AG04450 (cell line): ENCODE data around the gene CGREF1. TPM values are rescaled to one million over a fixed set of nuclear protein-coding genes. Genes with fewer than 3 reads are reported as not detected.
A peak's percentile ranks its signal among the peaks of the same experiment; 100 is the strongest.

Experiments used
- CTCF ChIA-PET: fragments of 300-600, 350-600 bp; formaldehyde crosslinking; extraction: SDS; loops from one replicate; lab custom pipeline; 2022; ENCODE audit warnings: antibody characterized with exemption, inconsistent platforms; lab: Charles Lee
- POLR2A ChIA-PET: fragments of 350-600 bp; formaldehyde crosslinking; extraction: SDS; loops from one replicate; lab custom pipeline; 2021; ENCODE audit warnings: antibody characterized with exemption, inconsistent platforms; lab: Yijun Ruan, JAX
- DNase-seq: peaks from one replicate; pipeline ENCODE4 v3.0.0-alpha.2; 2011; ENCODE audit warnings: low read depth, low spot score
- H3K27ac ChIP-seq: one replicate; pipeline ENCODE4 v1.5.1; 2012; ENCODE audit warnings: low read depth, low read length, control low read depth
- H3K27me3 ChIP-seq: one replicate; pipeline ENCODE4 v1.6.0; 2012; ENCODE audit warnings: low read length; ENCODE audit not compliant: control insufficient read depth, insufficient read depth
- H3K4me3 ChIP-seq: 2 replicates; pipeline ENCODE4 v1.5.1; 2011; ENCODE audit warnings: mild to moderate bottlenecking, low read depth, low read length, control low read depth
- H3K9me3 ChIP-seq: 2 replicates; pipeline ENCODE4 v1.5.1; 2012; ENCODE audit warnings: low read length; ENCODE audit not compliant: control insufficient read depth, insufficient read depth
- polyA plus RNA-seq: library from polyadenylated mRNA; depleted of rRNA; stranded (reverse); fragments of >200 nt; gene quantifications from 2 replicates; pipeline ENCODE4 v1.2.3, GENCODE V29; 2011
- TF ChIP-seq, protein P1 (sequence below): IDR thresholded peaks from 2 replicates; pipeline ENCODE4 v1.5.1; 2011; ENCODE audit warnings: low read depth, low read length, control low read depth, inconsistent platforms

The CGREF1 gene
- polyA plus RNA-seq, 1 experiment = 0.71 TPM

DNA sequence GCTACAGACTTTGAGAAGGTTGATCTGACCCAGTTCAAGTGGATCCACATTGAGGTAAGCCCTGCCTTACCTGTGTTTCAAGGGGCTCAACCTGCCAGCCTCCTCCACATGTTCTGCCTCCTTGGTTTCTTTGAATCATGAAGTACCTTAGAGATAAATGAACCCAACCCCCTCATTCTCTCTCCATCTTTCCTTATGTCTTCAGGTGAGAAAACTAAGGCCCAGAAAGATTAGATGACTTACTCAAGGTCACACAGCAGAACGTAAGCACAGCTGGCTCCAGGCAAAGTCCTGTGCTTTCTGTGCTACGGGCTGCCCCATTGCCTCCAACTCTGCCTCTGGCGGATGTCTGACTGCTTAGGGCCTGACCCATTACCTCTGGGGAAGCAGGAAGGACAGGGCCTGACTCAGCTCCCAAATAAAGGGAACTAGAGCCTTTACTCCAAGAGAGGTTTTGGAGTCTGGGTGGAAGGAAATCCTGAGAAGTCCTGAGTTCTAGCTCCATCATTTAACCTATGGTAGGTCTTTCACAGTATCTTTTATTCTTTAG is 22.1 kb downstream of the CGREF1 start:
- Histone ChIP-seq H3K27ac (no peak overlapping the region), H3K9me3 (no peaks in the 10 kb centered on the region; the same call in 1 of the 2 replicates), H3K4me3 (no peak overlapping the region), H3K27me3 (no peaks in the 10 kb centered on the region)
- TF ChIP-seq, protein P1, sequence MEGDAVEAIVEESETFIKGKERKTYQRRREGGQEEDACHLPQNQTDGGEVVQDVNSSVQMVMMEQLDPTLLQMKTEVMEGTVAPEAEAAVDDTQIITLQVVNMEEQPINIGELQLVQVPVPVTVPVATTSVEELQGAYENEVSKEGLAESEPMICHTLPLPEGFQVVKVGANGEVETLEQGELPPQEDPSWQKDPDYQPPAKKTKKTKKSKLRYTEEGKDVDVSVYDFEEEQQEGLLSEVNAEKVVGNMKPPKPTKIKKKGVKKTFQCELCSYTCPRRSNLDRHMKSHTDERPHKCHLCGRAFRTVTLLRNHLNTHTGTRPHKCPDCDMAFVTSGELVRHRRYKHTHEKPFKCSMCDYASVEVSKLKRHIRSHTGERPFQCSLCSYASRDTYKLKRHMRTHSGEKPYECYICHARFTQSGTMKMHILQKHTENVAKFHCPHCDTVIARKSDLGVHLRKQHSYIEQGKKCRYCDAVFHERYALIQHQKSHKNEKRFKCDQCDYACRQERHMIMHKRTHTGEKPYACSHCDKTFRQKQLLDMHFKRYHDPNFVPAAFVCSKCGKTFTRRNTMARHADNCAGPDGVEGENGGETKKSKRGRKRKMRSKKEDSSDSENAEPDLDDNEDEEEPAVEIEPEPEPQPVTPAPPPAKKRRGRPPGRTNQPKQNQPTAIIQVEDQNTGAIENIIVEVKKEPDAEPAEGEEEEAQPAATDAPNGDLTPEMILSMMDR = no peak
- ChIA-PET POLR2A (no interaction called here), CTCF (interaction anchor here (0.9 to 9.6 kb wide), 6 partner anchors 10 to 250 kb away, joined by 3 to 136 read pairs (median 28); partner anchors contain the start of gene KHK)
- DNase-seq = no peak

DNA sequence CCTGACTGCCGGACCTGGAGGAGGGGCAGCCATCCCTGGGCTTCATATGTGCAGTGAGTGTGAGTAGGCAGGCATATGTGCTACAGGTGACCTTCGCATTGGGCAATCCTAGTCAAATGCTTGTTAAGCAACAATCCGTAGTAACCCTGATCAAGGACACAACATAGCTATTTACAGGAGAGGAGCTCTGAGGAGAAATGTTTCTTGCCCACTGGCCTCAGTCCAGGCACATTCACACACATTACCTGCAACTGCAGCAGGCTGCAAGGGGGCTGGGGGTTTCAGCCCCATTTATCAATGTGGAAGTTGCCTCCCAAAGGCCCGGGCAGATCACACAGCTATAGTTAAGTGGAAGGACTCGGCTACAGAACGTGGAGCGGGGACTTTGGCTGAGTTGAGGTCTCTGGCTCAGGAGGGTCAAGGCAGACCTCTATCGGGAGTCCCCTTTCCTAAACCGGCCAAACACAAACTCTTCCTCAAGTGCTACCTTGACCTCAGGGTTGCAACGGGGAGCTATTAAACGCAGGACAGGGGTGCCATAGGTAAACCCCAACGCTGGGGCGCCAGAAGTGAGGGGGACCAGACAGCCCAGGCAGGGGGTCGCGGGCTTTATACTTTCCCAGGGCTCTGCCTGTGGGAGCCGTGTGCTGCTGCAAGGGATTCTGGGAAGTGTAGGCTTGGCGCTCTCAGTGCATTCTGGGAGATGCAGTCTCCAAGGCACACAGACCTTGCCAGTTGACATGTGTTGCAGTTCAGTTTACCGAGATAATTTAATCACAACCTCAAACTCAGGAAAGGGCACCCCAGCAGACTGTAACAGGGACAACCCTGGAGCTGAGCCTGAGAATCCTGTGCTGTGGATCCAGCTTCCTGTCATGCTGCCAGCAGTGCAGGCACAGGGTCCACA is 22.9 kb downstream of the CGREF1 start:
- peak overlapping the region; percentile 32 for H3K4me3 ChIP-seq
- H3K9me3 ChIP-seq = no peaks in the 10 kb centered on the region; the same call in 1 of the 2 replicates
- ChIA-PET CTCF (interaction anchor here (0.9 to 9.6 kb wide), 4 partner anchors 9 to 250 kb away, joined by 3 to 136 read pairs (median 28); partner anchors contain the start of gene KHK), POLR2A (no interaction called here)
- TF ChIP-seq, protein P1 = no peak
- no peaks in the 10 kb centered on the region for H3K27me3 ChIP-seq
- DNase-seq = no peak
- no peak overlapping the region for H3K27ac ChIP-seq

DNA sequence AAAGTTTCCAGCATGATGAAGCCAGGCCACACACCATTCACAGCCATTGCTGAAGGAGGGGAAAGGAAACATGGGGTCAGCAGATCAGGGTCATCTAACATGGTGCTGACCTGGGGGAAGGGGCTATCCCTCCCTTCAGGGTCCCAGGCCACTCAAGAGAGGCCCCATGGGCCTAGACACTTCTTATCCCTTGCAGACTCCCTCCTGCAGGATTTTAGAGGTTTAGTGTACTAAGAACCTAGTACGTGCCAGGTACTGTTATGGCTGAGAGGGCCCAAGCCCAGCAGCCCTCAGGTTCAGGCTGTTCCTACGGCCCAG is 23.5 kb downstream of the CGREF1 start:
- H3K27me3 ChIP-seq = no peaks in the 10 kb centered on the region
- ChIA-PET CTCF (interaction anchor here (6.0 to 9.6 kb wide), 2 partner anchors 96 to 184 kb away, joined by 50 to 136 read pairs; no protein-coding TSS in a partner anchor), POLR2A (no interaction called here)
- no peak overlapping the region for H3K4me3 ChIP-seq
- H3K27ac ChIP-seq = no peak overlapping the region
- TF ChIP-seq, protein P1 = no peak
- no peaks in the 10 kb centered on the region; the same call in 1 of the 2 replicates for H3K9me3 ChIP-seq
- no peak for DNase-seq

GRCh38 chr2:27094353-27094984 is 24.5 kb downstream of the CGREF1 start:
- no peak overlapping the region for H3K4me3 ChIP-seq
- TF ChIP-seq, protein P1 = no peak
- CTCF ChIA-PET = interaction anchor here (9.6 kb wide), 1 partner anchor 97 kb away, joined by 136 read pairs; no protein-coding TSS in a partner anchor
- no peak overlapping the region for H3K27ac ChIP-seq
- no peaks in the 10 kb centered on the region for H3K27me3 ChIP-seq
- no peaks in the 10 kb centered on the region for H3K9me3 ChIP-seq
- no peak for DNase-seq
- POLR2A ChIA-PET = no interaction called here
